SU-DHL-6 (cell line): ENCODE results near the gene TMEM200B.

Experiments used
- H2AFZ ChIP-seq: fragments of 200-600 bp; sonication (generic); 2 replicates; pipeline ENCODE4 v1.6.1; 2014; ENCODE audit warnings: low read depth, mild to moderate bottlenecking, moderate library complexity, mixed read lengths, antibody characterized with exemption, low read length; ENCODE audit not compliant: severe bottlenecking
- H3F3A ChIP-seq: fragments of 200-600 bp; shearing (Covaris generic); 2 replicates; pipeline ENCODE4 v1.6.0; 2016; ENCODE audit warnings: antibody characterized with exemption, mild to moderate bottlenecking; ENCODE audit not compliant: insufficient read depth
- H3K27ac ChIP-seq: fragments of 200-600 bp; sonication (generic); 2 replicates; pipeline ENCODE4 v1.5.1; 2016; ENCODE audit warnings: low read depth, mild to moderate bottlenecking, low read length, moderate library complexity, mixed read lengths
- H3K27me3 ChIP-seq: fragments of 200-600 bp; sonication (generic), shearing (Covaris generic); 2 replicates; pipeline ENCODE4 v1.6.0; 2014; ENCODE audit warnings: mild to moderate bottlenecking, low read length
- H3K36me3 ChIP-seq: fragments of 200-600 bp; sonication (generic); 2 replicates; pipeline ENCODE4 v1.6.1; 2014; ENCODE audit warnings: mild to moderate bottlenecking, low read length, mixed read lengths
- H3K4me2 ChIP-seq: fragments of 300-600, 200-600 bp; shearing (Covaris generic), sonication (generic); 2 replicates; pipeline ENCODE4 v1.6.0; 2014; ENCODE audit warnings: low read length, low read depth, mild to moderate bottlenecking; ENCODE audit not compliant: poor library complexity, severe bottlenecking
- H3K4me3 ChIP-seq: fragments of 200-600 bp; sonication (generic); 2 replicates; pipeline ENCODE4 v1.5.1; 2014; ENCODE audit warnings: antibody characterized with exemption, low read length, mild to moderate bottlenecking, mixed read lengths; ENCODE audit not compliant: insufficient read depth, poor library complexity, severe bottlenecking
- H3K79me2 ChIP-seq: fragments of 200-600 bp; sonication (generic); 2 replicates; pipeline ENCODE4 v1.6.1; 2014; ENCODE audit warnings: mild to moderate bottlenecking, low read length, moderate library complexity; ENCODE audit not compliant: insufficient read depth
- H3K9ac ChIP-seq: fragments of 200-600 bp; sonication (generic); 2 replicates; pipeline ENCODE4 v1.7.0; 2014; ENCODE audit warnings: mild to moderate bottlenecking, low read length
- H3K9me2 ChIP-seq: fragments of 200-600 bp; sonication (generic); replicated peaks from 2 replicates; pipeline ENCODE4 v1.6.1; 2014; ENCODE audit warnings: low read length; ENCODE audit not compliant: insufficient read depth
- H3K9me3 ChIP-seq: fragments of 200-600 bp; sonication (generic); 2 replicates; pipeline ENCODE4 v1.6.1; 2014; ENCODE audit warnings: low read length, mixed read lengths; ENCODE audit not compliant: insufficient read depth
- H4K20me1 ChIP-seq: fragments of 200-600 bp; sonication (generic); 2 replicates; pipeline ENCODE4 v1.6.1; 2014; ENCODE audit warnings: low read depth, mild to moderate bottlenecking, antibody characterized with exemption, low read length, moderate library complexity, mixed read lengths
- EZH2phosphoT487 ChIP-seq: fragments of 200-600 bp; sonication (generic), shearing (Covaris generic); conservative IDR thresholded peaks from 2 replicates; pipeline ENCODE4 v1.6.1; 2018; ENCODE audit warnings: mild to moderate bottlenecking, antibody characterized with exemption, low read length, moderate library complexity, mixed read lengths
- TF ChIP-seq, protein P1 (sequence below): fragments of 200-600 bp; sonication (generic); IDR thresholded peaks from one replicate; pipeline ENCODE4 v1.5.1; 2017; ENCODE audit warnings: antibody characterized with exemption, mild to moderate bottlenecking, low read length, moderate library complexity; ENCODE audit not compliant: insufficient read depth, poor library complexity, severe bottlenecking

Gene TMEM200B

DNA sequence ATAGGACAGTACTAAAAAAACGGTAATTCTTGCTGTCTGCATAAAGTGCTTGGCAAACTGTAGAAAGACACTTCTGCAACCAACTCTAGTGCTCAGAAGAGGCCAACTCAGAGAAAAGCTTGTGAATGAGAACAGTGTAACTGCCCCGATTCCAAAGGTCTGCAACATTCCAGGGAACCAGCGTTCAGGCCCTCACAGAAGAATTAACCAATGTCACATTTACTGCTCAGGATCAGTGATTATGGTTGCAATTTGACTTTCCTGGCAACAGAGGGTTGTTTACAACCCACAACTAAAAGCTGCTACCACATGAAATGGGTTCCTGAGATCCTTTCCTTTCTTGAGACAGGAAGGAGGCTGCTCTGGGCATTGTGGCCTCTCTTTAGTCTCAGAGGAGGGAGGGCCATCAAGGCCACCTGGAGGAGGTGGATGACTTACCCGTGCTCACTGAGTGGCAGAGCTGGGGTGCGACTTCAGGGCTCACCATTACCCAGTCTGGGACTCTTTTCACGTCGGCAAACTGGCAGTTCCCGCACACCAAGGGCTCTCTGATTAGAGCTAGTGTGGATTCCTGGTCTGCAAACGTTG lies 42.7 kb upstream of the TMEM200B start:
- TF ChIP-seq, protein P1, sequence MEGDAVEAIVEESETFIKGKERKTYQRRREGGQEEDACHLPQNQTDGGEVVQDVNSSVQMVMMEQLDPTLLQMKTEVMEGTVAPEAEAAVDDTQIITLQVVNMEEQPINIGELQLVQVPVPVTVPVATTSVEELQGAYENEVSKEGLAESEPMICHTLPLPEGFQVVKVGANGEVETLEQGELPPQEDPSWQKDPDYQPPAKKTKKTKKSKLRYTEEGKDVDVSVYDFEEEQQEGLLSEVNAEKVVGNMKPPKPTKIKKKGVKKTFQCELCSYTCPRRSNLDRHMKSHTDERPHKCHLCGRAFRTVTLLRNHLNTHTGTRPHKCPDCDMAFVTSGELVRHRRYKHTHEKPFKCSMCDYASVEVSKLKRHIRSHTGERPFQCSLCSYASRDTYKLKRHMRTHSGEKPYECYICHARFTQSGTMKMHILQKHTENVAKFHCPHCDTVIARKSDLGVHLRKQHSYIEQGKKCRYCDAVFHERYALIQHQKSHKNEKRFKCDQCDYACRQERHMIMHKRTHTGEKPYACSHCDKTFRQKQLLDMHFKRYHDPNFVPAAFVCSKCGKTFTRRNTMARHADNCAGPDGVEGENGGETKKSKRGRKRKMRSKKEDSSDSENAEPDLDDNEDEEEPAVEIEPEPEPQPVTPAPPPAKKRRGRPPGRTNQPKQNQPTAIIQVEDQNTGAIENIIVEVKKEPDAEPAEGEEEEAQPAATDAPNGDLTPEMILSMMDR, result no peak
- no peak for TF ChIP-seq EZH2phosphoT487
- H3K27me3 ChIP-seq, result no peaks in the 10 kb centered on the region
- peaks cover 9% of the 10 kb centered on the region; the same call in 1 of the 2 replicates for H3F3A ChIP-seq
- no peak overlapping the region for H3K27ac ChIP-seq
- H3K9me2 ChIP-seq, result no peaks in the 10 kb centered on the region
- H3K4me3 ChIP-seq, result no peak overlapping the region
- H3K9ac ChIP-seq, result no peak overlapping the region
- H3K9me3 ChIP-seq, result no peaks in the 10 kb centered on the region
- H2AFZ ChIP-seq, result no peak overlapping the region
- H3K79me2 ChIP-seq, result peaks cover 100% of the 10 kb centered on the region
- no peak overlapping the region for H3K4me2 ChIP-seq
- peaks cover 47% of the 10 kb centered on the region for H4K20me1 ChIP-seq
- peaks cover 35% of the 10 kb centered on the region for H3K36me3 ChIP-seq

DNA sequence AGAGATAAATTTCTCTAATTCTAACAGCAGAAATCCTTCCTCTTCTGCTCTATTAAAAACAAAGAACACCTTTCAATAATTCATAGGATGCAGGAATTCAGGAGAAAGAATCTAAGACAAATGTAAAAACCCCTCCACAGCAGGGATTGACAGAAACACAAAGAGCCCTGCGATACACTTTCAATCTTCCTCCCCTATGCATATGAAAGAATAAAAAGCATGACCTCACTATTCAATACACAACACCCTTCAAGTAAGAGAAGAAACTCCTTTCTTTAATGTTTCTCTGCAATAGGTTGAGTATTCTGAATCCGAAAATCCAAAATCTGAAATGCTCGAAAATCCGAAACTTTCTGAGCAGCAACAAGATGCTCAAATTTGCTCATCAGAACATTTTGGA lies 40.9 kb upstream of the TMEM200B start:
- no peak overlapping the region for H3K27ac ChIP-seq
- H3K36me3 ChIP-seq, result peaks cover 49% of the 10 kb centered on the region
- no peak overlapping the region for H3K9ac ChIP-seq

DNA sequence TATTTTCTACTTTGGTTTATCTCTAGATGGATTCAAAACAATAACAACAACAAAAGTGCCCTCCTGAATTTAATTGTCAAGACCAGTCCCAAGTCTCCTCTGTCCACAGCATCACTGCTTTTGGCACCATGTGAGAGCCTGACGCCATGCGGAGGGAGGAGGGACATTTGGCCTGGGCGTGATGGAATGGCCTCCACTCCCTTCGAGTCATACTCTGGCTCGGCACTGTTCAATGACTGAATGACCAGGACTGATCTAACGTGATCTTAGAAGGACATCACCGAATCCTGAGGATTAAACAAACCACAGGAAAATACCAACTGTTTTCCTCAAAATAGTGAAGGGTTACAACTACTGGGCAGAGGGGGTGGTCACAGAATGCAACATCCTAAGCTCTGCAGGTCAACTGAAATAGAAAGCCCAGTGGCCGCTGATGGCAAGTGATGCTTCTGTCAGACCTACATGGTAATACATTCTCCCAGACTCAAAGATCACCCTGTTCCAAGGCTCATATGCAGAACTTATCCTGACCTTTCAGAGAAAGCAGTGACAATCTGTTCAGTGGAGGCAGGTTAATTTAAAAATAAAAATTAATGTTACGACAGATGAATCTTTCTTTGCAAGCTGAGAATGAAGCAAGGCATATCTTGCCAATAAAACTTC lies 38.9 kb upstream of the TMEM200B start:
- Histone ChIP-seq H3K27me3 (no peaks in the 10 kb centered on the region), H3K4me2 (no peak overlapping the region), H3K36me3 (peaks cover 46% of the 10 kb centered on the region; the same call in 1 of the 2 replicates), H3K9me3 (no peaks in the 10 kb centered on the region), H3K79me2 (peaks cover 81% of the 10 kb centered on the region), H3K4me3 (no peak overlapping the region), H2AFZ (no peak overlapping the region), H3K27ac (no peak overlapping the region), H3K9me2 (no peaks in the 10 kb centered on the region), H3K9ac (no peak overlapping the region), H4K20me1 (peaks cover 35% of the 10 kb centered on the region), H3F3A (peaks cover 11% of the 10 kb centered on the region; the same call in 1 of the 2 replicates)
- TF ChIP-seq EZH2phosphoT487, result no peak
- TF ChIP-seq, protein P1, result no peak

More for the DNA sequence above, 40.9 kb upstream of the TMEM200B start:
- Histone ChIP-seq H2AFZ (no peak overlapping the region), H3K9me3 (no peaks in the 10 kb centered on the region), H3K79me2 (peaks cover 100% of the 10 kb centered on the region), H3K4me3 (no peak overlapping the region), H4K20me1 (peaks cover 42% of the 10 kb centered on the region), H3K9me2 (no peaks in the 10 kb centered on the region), H3K4me2 (no peak overlapping the region), H3F3A (peaks cover 14% of the 10 kb centered on the region; the same call in 1 of the 2 replicates), H3K27me3 (no peaks in the 10 kb centered on the region)
- no peak for TF ChIP-seq EZH2phosphoT487
- TF ChIP-seq, protein P1, result no peak
